DND-41 (cell line): ENCODE measurements around the gene SECISBP2.
A peak's percentile ranks its signal among the peaks of the same experiment; 100 is the strongest.

Experiments used
- ATAC-seq: fragments of 200-7000 bp; cut with Tn5 transposase; 3 replicates; pipeline ENCODE4 v1.9.1; 2021; ENCODE audit warnings: low read depth; ENCODE audit not compliant: insufficient read depth
- DNase-seq: peaks from one replicate; pipeline ENCODE4 v3.0.0-alpha.2; 2020
- H2AFZ ChIP-seq: 2 replicates; pipeline ENCODE4 v1.6.0; 2012; ENCODE audit warnings: low read depth, low read length
- H3K27ac ChIP-seq: 2 replicates; pipeline ENCODE4 v1.5.1; 2012; ENCODE audit warnings: low read length, inconsistent platforms
- H3K27me3 ChIP-seq: fragments of 200-600 bp; sonication (generic); 2 replicates; pipeline ENCODE4 v1.6.0; 2012; ENCODE audit warnings: low read length, mild to moderate bottlenecking, inconsistent platforms; ENCODE audit not compliant: insufficient read depth, poor library complexity
- H3K36me3 ChIP-seq: 2 replicates; pipeline ENCODE4 v1.5.1; 2012; ENCODE audit warnings: low read length, inconsistent platforms; ENCODE audit not compliant: insufficient read depth
- H3K4me1 ChIP-seq: 2 replicates; pipeline ENCODE4 v1.5.1; 2012; ENCODE audit warnings: mild to moderate bottlenecking, low read length; ENCODE audit not compliant: insufficient read depth
- H3K4me2 ChIP-seq: 2 replicates; pipeline ENCODE4 v1.6.0; 2012; ENCODE audit warnings: mild to moderate bottlenecking, moderate library complexity, low read length, inconsistent platforms; ENCODE audit not compliant: insufficient read depth
- H3K4me3 ChIP-seq, 2 experiments: fragments of 200-600 bp in 1 of 2; shearing (Covaris generic) in 1 of 2; 2 replicates each; pipeline ENCODE4 v1.5.1; 2012 to 2016; ENCODE audit warnings: inconsistent platforms in 2 of 2, low read length in 2 of 2, mild to moderate bottlenecking in 2 of 2, low read depth in 1 of 2, moderate library complexity in 1 of 2
- H3K79me2 ChIP-seq: 2 replicates; pipeline ENCODE4 v1.6.0; 2012; ENCODE audit warnings: low read length, inconsistent platforms; ENCODE audit not compliant: insufficient read depth
- H3K9ac ChIP-seq: 2 replicates; pipeline ENCODE4 v1.6.0; 2012; ENCODE audit warnings: low read depth, mild to moderate bottlenecking, inconsistent platforms, low read length, moderate library complexity
- H3K9me3 ChIP-seq: 2 replicates; pipeline ENCODE4 v1.5.1; 2012; ENCODE audit warnings: low read length, moderate library complexity, mild to moderate bottlenecking, inconsistent platforms; ENCODE audit not compliant: insufficient read depth, severe bottlenecking
- H4K20me1 ChIP-seq: 2 replicates; pipeline ENCODE4 v1.6.0; 2012; ENCODE audit warnings: low read length; ENCODE audit not compliant: insufficient read depth
- CTCF ChIP-seq: IDR thresholded peaks from 2 replicates; pipeline ENCODE4 v1.5.1; 2012; ENCODE audit warnings: borderline replicate concordance, low read length, moderate library complexity, mild to moderate bottlenecking; ENCODE audit not compliant: poor library complexity, severe bottlenecking; ENCODE audit errors: extremely low read depth
- EZH2 ChIP-seq: IDR thresholded peaks from 3 replicates; pipeline ENCODE4 v1.6.1; 2012; ENCODE audit warnings: borderline replicate concordance, low read depth, mild to moderate bottlenecking, moderate library complexity, low read length, inconsistent platforms; ENCODE audit not compliant: severe bottlenecking

SECISBP2 gene

GRCh38 chr9:89400403-89401116 lies 82.3 kb downstream of the SECISBP2 start:
- no peak for TF ChIP-seq EZH2
- no peak for TF ChIP-seq CTCF
- Histone ChIP-seq H4K20me1 (peaks cover 39% of the 10 kb centered on the region), H3K9ac (no peak overlapping the region), H3K79me2 (peaks cover 42% of the 10 kb centered on the region), H2AFZ (no peak overlapping the region), H3K9me3 (no peaks in the 10 kb centered on the region), H3K4me1 (no peaks in the 10 kb centered on the region), H3K27me3 (no peaks in the 10 kb centered on the region), H3K4me3 (no peak overlapping the region), H3K36me3 (peaks cover 98% of the 10 kb centered on the region), H3K27ac (0 out of 2 replicates have a peak overlapping the region, but pooled peaks have one; percentile 20), H3K4me2 (no peak overlapping the region)
- DNase-seq, result no peak
- ATAC-seq, result no peak; the same call in 2 of the 3 replicates

- TF ChIP-seq EZH2 (no peak), CTCF (no peak)
- ATAC-seq (no peak), DNase-seq (no peak)
- H2AFZ ChIP-seq, result no peak overlapping the region
- peaks cover 55% of the 10 kb centered on the region for H4K20me1 ChIP-seq
- peaks cover 4% of the 10 kb centered on the region; the same call in 1 of the 2 replicates for H3K4me1 ChIP-seq
- H3K27ac ChIP-seq, result peak overlapping the region; percentile 32; the same call in 1 of the 2 replicates
- no peaks in the 10 kb centered on the region for H3K27me3 ChIP-seq
- no peaks in the 10 kb centered on the region for H3K9me3 ChIP-seq
- H3K79me2 ChIP-seq, result peaks cover 58% of the 10 kb centered on the region
- peaks cover 98% of the 10 kb centered on the region for H3K36me3 ChIP-seq
- no peak overlapping the region for H3K9ac ChIP-seq
- no peak overlapping the region for H3K4me2 ChIP-seq
- H3K4me3 ChIP-seq, result no peak overlapping the region
Observed at GRCh38 chr9:89402695-89403427, 84.6 kb downstream of the SECISBP2 start.

- ATAC-seq (no peak), DNase-seq (no peak)
- H3K4me1 ChIP-seq, result peaks cover 17% of the 10 kb centered on the region
- H3K79me2 ChIP-seq, result peaks cover 63% of the 10 kb centered on the region
- no peaks in the 10 kb centered on the region for H3K27me3 ChIP-seq
- H2AFZ ChIP-seq, result no peak overlapping the region
- H3K27ac ChIP-seq, result no peak overlapping the region; the same call in 1 of the 2 replicates
- H3K9ac ChIP-seq, result no peak overlapping the region
- H3K36me3 ChIP-seq, result peaks cover 92% of the 10 kb centered on the region
- H3K4me3 ChIP-seq, result no peak overlapping the region
- H3K9me3 ChIP-seq, result no peaks in the 10 kb centered on the region
- no peak overlapping the region for H3K4me2 ChIP-seq
- TF ChIP-seq EZH2 (no peak), CTCF (no peak)
- H4K20me1 ChIP-seq, result peaks cover 65% of the 10 kb centered on the region
Observed at GRCh38 chr9:89404074-89404473, 85.8 kb downstream of the SECISBP2 start.
